Measurements from ENCODE around the gene AMIGO1. TPM values are rescaled to one million over a fixed set of nuclear protein-coding genes. Genes with fewer than 3 reads are reported as not detected.

The AMIGO1 gene
- total and polyA plus RNA-seq, 2 of the 8 experiments (the other 6 are each of a cell fraction or from before 2014, with no cell fraction given): 1.5 to 2.7 TPM

GRCh38 chr1:109497449-109498160 is 11.9 kb downstream of the AMIGO1 start (continued):
- TF ChIP-seq, protein P1, sequence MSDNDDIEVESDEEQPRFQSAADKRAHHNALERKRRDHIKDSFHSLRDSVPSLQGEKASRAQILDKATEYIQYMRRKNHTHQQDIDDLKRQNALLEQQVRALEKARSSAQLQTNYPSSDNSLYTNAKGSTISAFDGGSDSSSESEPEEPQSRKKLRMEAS (IDR thresholded peaks at IDR 0.05): no peak
- TF ChIP-seq GABPA (IDR thresholded peaks at IDR 0.05; ENCODE audit: borderline replicate concordance, insufficient read depth, low read length) (no peak), KDM4A (IDR thresholded peaks at IDR 0.05; ENCODE audit: low read depth, low read length, severe bottlenecking) (no peak), TEAD4 (IDR thresholded peaks at IDR 0.05; ENCODE audit: low read depth, low read length) (no peak), SIX5 (IDR thresholded peaks at IDR 0.05; ENCODE audit: low read depth, low read length) (no peak), HDAC6 (IDR thresholded peaks at IDR 0.05; ENCODE audit: low read depth, low read length) (no peak)
